Medulla oblongata (tissue), 1 donor: ENCODE results near the gene P2RY2.
A peak's percentile ranks its signal among the peaks of the same experiment; 100 is the strongest.
"Not testable (repeated sequence)": the region's sequence is repeated elsewhere in the genome, so short reads cannot be mapped to it uniquely, and the experiment has no call there.

Source experiments
- DNase-seq: peaks from one replicate; pipeline ENCODE4 v3.0.0-alpha.2; 2015; ENCODE audit errors: extremely low spot score

The P2RY2 gene

GRCh38 chr11:73188301-73188700, 29.8 kb upstream of the P2RY2 start:
- DNase-seq: no peak

DNA sequence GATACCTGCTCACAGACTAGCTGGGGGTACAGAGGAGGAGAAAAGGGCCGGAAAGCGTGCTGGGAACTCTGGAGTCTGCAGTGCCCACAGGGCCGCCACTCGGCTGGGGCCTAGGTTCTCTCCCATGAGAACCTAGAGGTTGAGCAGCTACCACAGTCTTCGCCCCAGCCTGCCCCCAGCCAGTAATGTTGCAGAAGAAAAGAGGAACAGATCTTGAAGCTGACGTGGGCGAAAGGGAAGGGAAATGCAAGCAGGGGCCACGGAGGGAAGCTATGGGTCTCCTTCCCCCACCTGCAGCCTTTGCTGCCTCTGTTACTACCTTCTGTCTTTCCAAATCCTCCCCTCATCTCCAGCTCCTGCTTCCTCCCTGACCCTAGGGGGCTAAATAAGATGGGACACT, 28.8 kb upstream of the P2RY2 start:
- peak; percentile 81 for DNase-seq

DNA sequence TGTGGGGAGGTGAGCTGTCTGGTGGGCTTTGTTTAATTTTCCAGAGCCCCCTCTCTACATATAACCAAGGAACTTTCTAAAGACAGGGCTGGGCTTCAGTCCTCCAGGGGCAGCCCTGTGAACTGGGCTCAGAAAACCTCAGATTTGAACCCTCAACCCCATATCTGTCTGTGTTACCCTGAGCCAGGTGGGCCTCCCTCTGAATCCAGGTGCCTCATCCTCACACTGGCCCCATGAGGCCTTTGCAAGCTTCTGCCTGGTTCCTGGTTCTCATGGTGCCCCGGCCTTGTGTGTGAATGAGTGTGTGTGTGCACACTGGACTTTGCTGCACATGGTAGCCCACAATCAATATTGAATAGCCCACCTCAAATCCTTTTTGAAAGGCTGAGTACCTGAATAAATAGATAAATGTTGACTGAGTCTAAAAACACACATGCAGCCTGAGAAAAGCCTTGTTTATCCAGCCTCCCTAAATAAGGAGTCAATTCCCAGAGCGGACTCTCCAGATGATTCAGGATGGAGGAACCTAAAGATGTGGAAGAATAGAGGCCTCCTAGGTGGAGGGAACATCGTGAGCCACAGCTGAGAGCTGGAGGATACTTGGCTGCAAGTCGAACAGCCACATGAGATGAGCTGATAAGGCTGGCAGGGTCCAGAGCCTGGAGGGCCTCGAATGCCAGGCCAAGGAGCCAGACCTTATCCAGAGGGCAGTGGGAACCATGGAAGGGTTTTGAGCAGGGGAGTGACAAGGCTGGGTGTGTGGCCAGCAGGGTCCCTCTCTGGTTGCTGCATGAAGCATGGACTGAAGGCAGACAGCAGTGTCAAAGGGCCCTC, 28.1 kb upstream of the P2RY2 start:
- no peak for DNase-seq

GRCh38 chr11:73190557-73190885, 27.6 kb upstream of the P2RY2 start:
- DNase-seq: no peak

DNA sequence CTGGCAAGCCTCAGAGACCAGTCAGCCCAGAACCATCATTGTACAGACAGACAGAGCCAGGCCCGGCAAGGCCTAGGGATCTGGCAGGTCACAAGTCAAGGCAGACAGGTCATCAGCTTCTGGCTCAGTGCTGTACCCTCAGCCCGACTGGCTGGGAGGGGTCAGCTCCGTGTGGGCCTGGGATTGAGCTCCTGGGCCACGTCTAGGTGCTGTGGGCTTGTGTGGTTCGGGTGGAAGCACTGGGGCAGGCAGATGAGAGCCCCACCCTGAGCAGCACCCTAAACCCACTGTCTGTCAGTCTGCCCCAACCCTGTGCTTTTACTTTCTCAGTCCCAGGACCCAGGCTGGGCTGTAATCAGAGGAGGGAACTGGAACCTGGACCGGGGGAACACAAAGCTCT, 26.9 kb upstream of the P2RY2 start:
- no peak for DNase-seq

DNA sequence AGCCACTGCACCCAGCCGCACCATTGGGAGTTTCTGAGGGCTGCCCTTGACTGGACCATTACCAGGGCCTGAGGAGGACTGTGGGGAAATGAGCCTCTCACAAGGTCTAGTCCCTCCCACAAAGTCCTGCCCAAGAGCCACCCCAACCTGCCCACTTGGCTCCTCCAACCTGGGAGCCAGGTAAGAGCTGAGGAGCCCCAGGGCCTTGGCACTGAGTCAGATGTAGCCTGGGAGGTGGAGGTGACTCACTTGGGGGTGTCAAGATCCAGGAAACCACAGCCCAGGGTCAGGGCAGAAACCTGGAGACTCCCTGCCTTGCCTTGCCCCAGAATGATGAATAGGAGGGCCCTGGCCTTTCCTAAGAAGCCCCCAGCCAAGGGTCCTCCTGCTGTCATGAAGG, 25.8 kb upstream of the P2RY2 start:
- DNase-seq: no peak

GRCh38 chr11:73193251-73194033, 24.6 kb upstream of the P2RY2 start:
- DNase-seq: no peak

DNA sequence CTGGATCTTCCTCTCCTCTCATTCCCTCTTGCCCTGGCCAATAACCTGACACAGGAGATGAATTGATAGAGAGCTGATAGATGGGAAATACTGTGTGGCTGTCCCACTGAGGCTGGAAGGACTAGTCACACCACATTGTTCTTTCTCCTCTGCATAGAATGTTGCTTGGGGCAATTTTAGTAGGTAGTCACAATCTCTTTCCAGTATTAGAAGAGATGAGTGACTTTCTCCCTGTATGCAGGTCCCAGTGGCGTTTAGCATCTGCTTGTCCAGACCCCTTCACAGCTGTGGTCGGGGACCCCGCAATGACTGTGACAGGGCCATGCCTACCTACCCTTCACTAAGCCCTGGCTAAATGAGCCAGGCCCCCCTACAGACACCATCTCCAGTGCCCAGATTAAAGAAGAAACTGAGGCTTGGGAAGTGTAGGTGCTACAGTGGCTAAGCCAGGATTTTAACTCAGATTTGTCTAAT, 24.0 kb upstream of the P2RY2 start:
- no peak for DNase-seq

- DNase-seq: no peak
These were observed 23.5 kb upstream of the P2RY2 start for GRCh38 chr11:73194593-73194992.

- no peak for DNase-seq
These were observed 22.7 kb upstream of the P2RY2 start for GRCh38 chr11:73195191-73196007.

GRCh38 chr11:73196576-73196975, 21.5 kb upstream of the P2RY2 start:
- DNase-seq: no peak

- DNase-seq: no peak
These were observed 20.7 kb upstream of the P2RY2 start for GRCh38 chr11:73197348-73197747.

- not testable (repeated sequence) for DNase-seq
These were observed 20.3 kb upstream of the P2RY2 start for GRCh38 chr11:73197787-73198186.

GRCh38 chr11:73198677-73199076, 19.4 kb upstream of the P2RY2 start:
- DNase-seq: no peak

GRCh38 chr11:73199446-73199845, 18.6 kb upstream of the P2RY2 start:
- no peak for DNase-seq

DNA sequence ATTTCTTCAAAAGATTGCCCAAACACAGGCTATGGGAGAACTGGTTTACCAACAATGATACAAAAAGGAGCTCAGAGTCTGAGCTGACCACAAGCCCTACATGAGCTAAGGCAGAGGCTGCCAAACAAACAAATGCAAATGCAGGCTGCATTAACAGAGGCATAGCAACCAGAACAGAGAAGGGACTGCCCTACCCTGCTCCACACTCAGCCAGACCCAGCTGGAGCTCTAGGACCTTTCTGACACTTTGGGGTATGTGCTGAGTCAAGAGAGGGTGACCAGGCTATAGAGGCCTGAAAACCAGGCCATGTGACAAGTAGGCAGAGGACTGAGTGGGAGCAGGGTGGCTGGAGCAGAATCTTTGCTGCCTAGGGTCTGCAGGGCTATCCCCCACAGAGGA, 17.8 kb upstream of the P2RY2 start:
- no peak for DNase-seq

DNA sequence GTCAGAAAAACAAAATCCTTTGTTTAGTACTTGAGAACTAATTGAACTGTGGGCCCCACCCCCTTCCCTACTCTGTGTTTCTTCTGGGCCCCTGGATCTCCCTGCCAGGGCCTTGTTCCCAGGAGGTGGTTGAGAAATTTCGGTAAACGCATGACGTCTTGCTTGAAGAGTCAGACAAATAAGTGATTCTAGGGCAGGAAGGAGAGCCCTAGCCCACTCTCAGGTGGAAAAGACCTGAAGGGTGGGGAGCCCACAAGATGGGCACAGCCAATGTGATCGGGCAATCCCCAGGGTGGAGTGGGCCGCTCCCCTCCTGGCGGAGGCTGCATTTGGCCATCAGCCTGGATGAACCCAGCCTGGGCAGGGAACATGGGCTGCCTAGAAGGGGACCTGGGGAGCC, 16.8 kb upstream of the P2RY2 start:
- DNase-seq: peak; percentile 37

DNA sequence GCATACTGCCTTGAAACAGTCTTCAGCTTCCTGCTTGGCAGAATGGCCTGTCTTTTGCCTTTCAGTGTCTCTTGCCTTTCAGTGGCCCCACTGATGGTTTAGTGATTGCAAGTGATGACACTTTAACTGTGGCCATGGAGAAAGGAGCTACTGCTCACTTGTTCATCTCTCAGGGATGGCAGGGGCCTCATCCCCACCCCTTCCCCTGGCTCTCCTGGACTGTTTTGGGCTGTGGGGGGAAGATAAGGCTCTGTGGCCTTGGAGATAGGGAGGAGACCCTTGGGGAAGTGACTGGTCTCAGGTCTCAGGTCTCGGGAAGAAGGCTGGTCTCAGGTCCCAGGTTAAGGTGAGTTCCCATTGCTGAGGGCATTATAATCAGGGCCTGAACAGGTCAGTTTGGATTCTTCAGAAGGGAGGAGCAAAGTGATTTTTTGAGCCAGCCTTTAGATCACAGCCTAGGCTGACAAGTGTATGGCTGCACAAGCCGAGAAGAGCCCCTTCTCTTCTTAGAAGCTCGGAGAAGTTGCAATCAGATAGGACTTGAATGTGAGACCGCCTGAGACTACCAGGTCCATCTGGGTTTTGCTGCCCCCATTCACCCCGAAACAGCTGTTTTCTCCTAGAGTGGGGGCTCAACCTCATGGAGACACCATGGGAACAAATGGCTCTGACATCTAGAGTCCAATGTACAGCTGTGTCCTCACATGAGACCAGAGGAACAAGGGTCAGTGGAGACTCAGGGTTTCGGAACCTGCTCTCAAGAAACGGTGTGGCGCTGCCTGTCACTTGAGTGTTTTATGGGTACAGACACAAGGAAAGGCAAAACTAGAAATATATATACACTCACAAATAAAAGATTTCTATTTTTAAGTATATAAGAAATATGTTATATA, 15.9 kb upstream of the P2RY2 start:
- DNase-seq: no peak

- DNase-seq: no peak
These were observed 14.8 kb upstream of the P2RY2 start for GRCh38 chr11:73203322-73203721.

DNA sequence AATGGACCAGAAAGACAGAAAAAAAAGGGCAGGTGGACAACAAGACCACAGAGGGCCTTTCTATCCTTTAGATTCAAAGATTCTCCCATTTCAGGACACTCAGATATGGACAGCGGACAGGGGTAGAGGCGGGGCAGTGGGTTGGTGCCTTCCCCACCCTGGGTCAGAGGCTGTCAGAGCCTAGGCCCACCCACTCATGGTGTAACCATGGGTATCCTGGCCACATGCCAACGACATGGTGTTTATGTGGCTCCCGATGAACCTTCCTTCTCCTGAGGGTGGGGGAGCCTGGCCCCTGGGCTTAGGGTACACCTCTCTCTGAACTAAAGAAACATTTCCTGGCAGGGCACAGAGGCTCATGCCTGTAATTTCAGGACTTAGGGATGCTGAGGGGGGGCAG, 14.3 kb upstream of the P2RY2 start:
- DNase-seq: no peak

DNA sequence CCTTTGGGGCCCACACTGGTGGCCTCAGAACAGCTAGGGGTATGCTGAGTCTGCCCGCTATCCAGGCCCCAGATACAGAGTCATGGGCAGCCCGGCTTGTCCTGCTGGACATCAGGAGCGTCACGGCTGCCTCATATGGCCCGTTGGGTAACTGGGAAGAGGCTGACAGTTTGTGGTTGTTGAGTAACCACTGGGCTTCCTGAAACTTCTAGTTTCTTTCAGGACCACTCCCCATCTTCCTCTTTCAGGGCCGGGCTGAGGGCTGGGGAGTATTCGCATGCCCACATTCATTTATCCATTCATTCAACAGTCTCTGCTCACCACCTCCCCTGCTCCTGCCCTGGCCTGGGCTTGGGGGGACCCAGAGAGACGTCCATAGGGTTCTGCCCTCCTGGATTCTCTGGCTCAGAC, 13.4 kb upstream of the P2RY2 start:
- DNase-seq: peak; percentile 73
